Caki2 (cell line): ENCODE data around the gene C2CD2. TPM values are rescaled to one million over a fixed set of nuclear protein-coding genes. Genes with fewer than 3 reads are reported as not detected.

Experiments
- DNase-seq: peaks from one replicate; pipeline ENCODE4 v3.0.0-alpha.2; 2015; ENCODE audit warnings: low read depth
- in situ Hi-C: cut with HindIII; loops from 2 replicates; pipeline ENCODE4 v1.10.0; 2016; ENCODE audit warnings: low sequenced_read_pairs, low pct_unique_long_range_greater_than_20kb, mixed read lengths
- total RNA-seq: library from RNA; depleted of rRNA; stranded (reverse); fragments of >200 nt; shearing (Covaris generic); gene quantifications from 2 replicates; pipeline ENCODE4 v1.2.3, GENCODE V29; 2014; ENCODE audit warnings: low replicate concordance

C2CD2 gene
- total RNA-seq, 1 experiment from 2014 or later, result 19.7 TPM

DNA sequence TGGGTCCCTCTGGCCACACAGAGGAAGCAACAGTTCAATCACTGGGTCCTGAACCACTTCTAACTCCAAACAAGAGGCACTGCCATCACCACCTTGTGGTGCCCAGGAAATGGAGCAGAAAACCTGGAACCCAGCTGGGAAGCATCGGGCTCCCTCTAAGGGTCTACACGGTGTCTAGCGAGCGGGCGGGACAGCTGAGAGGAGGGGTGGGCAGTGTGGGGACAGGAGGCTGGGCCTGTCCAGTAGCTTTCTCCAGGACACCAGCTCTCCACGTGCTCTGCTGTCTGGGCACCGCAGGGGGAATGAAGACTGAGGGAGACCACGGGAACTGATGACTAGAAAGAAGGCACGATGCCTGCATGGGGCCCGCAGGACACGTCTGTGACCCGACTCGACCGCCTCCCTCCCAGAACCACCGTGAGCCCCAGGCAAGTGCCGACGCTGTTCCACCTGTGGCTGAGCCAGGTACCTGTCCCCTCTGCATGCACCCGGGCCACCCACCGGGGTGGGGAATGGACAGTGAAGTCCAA lies 69.3 kb downstream of the C2CD2 start:
- in situ Hi-C loops, result no loop called here
- DNase-seq, result no peak

- in situ Hi-C loops, result no loop called here
- no peak for DNase-seq
Measured at GRCh38 chr21:41883582-41883981, 70.2 kb downstream of the C2CD2 start.

DNA sequence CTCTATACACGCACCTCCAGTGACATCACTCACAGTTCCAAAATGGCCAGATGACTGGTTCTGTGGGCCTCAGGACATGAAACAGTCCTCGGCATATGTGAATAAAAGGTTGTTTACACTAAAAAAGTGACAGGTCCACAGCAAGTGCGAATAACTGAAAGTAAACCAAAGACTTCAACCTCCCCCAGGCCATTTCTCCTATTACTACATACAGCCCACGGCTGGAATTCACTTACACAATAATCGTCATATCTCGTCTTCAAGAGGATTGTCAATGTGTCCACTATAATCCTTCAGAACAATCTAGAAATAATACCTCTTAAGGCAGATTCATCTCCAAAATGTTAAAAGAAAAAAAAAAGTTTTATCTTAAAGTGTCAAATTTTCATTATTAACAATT lies 72.8 kb downstream of the C2CD2 start:
- in situ Hi-C loops, result no loop called here
- DNase-seq, result no peak

DNA sequence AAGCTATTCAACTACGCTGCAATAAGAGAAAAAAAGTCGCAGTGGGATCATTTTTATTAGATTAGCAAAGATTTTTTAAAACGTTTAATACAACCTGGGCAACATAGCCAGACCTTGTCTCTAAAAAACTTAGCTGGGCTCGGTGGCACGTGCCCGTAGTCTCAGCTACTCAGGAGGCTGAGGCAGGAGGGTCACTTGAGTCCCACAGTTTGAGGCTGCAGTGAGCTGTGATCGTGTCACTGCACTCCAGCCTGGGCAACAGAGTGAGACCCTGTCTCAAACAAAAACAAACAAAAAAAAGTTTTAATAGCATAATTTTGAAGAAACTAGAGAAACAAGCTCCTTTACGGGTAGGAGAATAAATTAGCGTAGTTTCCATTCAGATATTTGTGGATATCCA lies 73.7 kb downstream of the C2CD2 start:
- in situ Hi-C loops, result no loop called here
- DNase-seq, result no peak

GRCh38 chr21:41879190-41879998 lies 74.4 kb downstream of the C2CD2 start, which contains the start of gene PRDM15:
TSS of gene PRDM15 (minus strand) at chr21:41879344. CDS start at chr21:41860363, 18,981 bp downstream.
- in situ Hi-C loops, result no loop called here
- peak; percentile 67 for DNase-seq

- DNase-seq, result peak; percentile 20
- in situ Hi-C loops, result no loop called here
Measured at GRCh38 chr21:41878831-41879189, 75.0 kb downstream of the C2CD2 start.

DNA sequence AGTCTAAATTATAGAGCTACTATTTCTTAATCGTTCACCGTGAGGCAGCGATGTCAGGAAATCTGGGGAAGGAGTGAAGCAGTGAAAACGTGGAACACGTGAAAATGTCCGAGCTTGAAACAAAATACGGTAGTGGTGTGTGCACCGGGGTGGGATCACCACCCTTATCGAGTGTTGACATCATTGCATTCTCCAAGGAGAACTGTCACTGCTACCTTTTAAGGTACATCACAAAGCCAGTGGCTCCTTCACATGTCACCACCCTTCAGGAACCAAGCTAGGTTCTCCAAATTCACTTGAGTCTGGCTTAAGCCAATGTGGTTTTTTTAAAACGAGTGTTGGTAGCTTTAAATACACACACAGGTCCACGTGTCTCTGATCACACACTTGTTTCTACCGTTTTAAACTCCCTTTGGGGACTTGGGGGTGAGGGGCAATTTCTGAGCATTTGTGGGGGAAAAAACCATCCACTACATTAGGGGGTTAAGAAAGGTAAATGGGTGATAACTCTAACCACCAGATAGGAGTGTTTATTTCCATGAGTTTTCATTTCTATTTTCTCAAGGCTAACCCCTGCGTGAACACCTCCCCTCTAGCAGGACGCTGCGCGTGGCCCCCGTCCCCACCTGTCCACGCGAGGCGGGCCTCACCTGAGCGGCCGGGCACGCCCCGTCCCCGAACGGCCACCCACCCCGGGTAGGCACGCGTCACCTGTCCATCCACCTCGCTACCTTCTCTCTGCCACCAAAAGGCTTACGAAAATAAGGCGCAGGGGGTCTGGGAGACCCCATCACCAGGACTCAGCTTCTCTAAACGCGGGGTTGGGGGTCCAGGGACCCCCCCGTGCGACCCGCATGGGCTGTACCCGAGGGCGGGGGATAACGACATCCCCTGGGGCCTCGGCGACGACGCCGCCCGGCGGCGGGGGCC lies 75.7 kb downstream of the C2CD2 start:
- DNase-seq, result peak; percentile 34
- in situ Hi-C loops, result no loop called here

- DNase-seq, result no peak
- in situ Hi-C loops, result no loop called here
Measured at GRCh38 chr21:41876928-41877652, 76.7 kb downstream of the C2CD2 start.

- in situ Hi-C loops, result no loop called here
- DNase-seq, result no peak
Measured at GRCh38 chr21:41876396-41876795, 77.4 kb downstream of the C2CD2 start.

DNA sequence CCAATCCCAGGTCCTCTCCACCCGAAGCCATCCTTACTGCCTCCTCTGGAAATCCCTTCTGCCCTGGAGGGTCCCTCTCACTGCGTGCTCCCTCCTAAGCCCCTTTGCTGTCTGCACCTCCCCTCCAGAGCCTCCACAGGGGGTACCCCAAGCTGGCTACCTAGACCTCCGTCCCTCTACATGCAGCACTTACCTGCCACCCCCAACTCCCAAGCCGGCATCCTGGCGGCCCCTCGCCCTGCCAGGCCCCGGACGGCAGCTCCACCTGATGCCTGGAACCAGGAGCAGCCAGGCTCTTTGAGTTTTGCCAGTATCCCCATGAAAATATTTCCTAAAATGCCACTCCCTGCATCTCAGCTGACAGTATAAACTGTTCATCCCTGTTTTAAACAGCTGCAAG lies 78.7 kb downstream of the C2CD2 start:
- DNase-seq, result no peak
- in situ Hi-C loops, result no loop called here

DNA sequence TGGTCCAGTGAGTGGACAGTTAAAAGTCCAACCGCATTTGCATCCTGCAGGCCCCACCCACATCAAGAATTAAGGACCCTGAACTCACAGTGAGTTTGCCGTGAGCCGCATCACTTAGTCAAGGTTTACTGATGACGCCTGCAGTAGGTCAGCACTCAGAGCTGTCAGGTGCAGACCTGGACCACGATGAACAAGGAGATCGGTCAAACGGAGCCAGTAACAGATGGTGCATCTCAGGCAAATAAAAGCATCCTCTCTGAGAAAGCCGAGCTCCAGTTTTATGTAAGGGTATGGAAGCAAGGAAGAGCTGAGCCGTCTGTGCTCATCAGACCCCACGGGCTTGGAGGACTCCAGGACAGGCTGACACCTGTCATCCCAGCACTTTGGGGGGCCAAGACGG lies 79.2 kb downstream of the C2CD2 start:
- in situ Hi-C loops, result no loop called here
- DNase-seq, result no peak

DNA sequence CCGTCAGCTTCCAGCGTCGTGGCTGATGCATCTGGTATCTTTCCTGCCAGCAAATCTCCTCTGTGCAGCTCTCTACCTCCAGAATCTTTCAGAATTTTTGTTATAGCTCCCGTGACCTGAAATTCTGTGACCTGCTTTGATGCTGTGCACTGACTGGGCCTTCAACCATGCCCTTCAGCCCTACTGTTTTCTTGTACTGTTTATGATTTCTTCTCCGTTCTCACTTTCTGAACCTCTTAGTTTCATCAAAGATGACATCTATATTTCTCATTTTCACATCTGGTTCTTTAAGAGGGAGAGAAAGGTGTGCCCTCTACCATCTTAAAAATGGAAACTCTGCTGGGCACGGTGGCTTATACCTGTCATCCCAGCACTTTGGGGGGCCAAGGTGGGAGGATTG lies 80.4 kb downstream of the C2CD2 start:
- in situ Hi-C loops, result no loop called here

DNA sequence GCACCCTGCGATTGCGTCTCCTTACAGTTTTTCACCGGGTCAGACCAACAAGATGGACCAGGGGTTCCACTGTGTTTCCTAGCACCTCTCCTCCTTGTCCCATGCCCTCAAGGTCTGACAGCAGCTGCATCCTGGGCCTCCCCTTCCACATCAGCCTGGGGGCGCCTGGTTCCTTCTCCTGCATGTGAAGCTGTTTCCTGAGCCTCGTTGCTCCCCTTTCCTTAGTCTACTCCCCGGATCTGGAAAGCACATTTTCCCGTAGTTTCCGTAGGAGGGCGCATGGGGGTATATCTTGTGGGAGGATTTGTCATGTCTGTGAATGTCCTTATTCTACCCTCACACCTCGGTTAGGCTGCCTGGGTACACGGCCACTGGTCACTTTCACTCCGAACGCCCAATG lies 80.8 kb downstream of the C2CD2 start:
- no peak for DNase-seq
- in situ Hi-C loops, result no loop called here

More for the DNA sequence above, 80.4 kb downstream of the C2CD2 start:
- DNase-seq, result no peak

DNA sequence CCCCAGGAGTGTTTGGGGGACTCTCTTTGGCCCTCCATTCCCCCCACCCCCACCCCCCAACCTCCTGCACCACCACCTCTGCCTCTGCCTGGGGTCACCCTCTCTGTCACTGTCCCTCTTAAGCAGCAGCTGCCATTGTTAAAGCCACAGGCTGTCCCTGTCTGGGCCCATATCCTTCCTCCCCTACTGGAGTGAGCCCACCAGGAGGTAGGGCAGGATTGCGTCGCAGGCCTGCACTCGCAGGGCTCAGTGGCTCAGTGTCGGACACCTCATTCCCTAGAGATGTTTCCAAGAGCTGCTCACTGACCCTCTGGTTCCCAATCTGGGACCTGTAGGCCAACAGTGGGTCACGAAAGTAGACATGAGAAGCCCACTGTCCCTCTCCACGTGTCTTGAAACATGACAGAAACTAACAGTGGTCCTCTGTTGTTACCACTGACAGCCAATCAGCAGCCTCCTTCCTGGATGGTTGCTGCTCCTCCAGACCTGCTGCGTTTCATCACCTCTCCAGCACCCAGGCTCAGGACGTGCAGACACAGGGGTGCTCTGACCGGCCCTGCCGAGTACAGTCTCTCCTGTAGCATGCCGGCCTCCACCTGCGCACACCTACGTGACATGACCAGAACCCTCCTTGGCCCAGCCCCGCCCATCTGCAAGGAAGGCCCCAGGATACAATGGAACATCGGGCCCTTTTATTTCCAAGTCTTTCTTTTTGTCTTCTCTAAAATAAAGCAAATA lies 82.4 kb downstream of the C2CD2 start:
- no peak for DNase-seq
- in situ Hi-C loops, result no loop called here

- no peak for DNase-seq
- in situ Hi-C loops, result no loop called here
Measured at GRCh38 chr21:41869771-41870170, 84.0 kb downstream of the C2CD2 start.

DNA sequence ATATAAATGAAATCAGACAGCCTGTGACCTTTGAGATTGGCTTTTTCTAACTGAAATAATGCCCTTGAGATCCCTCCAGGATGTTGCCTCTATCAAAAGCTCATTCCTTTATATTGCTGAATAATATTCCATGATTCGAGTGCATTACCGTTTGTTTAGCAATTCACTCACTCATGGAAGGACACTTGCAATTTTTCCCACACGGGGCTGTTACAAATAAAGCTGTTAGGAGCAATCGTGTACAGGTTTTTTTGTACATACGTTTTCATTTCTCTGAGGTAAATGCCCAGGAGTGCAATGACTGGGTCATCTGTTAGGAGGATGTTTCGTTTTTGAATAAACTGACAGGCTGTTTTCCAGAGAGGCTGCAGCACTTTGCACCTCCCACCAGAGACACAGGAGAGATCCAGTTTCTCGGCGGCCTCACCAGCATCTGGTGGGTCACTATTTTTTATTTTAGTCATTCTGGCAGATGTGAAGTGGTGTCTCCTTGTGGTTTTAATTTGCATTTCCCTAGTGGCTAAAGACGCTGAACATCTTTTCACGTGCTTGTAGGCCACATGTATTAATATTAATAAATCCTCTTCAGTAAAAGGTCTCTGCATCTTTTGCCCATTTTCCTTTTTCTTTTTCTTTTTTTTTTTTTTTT lies 85.6 kb downstream of the C2CD2 start:
- DNase-seq, result no peak
- in situ Hi-C loops, result no loop called here

DNA sequence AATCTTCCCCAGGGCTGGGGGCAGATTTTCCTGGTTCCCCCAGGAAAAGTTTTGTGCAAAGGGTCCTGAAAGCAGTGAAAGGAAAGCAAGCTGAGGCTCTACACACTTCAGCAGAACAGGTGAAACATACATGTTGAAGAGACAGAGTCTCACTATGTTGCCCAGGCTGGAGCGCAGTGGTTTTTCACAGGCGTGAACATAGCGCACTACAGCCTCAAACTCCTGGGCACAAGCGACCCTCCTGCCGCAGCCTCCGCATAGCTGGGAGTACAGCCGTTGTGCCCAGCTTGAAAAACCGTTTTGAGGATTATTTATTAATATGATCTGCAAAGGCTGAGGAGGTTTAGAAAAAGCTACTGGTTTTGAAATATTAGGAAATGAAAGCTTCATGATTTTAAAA lies 86.5 kb downstream of the C2CD2 start:
- no peak for DNase-seq
- in situ Hi-C loops, result no loop called here
